HG03442 (cell line): ENCODE data around the gene SRP72.
A peak's percentile ranks its signal among the peaks of the same experiment; 100 is the strongest.
"Not testable (repeated sequence)": the region's sequence is repeated elsewhere in the genome, so short reads cannot be mapped to it uniquely, and the experiment has no call there.

ENCODE experiments used
- ATAC-seq: cut with Tn5 transposase; IDR thresholded peaks from one replicate; pipeline ENCODE4 v1.9.1; 2021; ENCODE audit warnings: mild to moderate bottlenecking, moderate library complexity; ENCODE audit not compliant: unreplicated experiment

Gene SRP72

DNA sequence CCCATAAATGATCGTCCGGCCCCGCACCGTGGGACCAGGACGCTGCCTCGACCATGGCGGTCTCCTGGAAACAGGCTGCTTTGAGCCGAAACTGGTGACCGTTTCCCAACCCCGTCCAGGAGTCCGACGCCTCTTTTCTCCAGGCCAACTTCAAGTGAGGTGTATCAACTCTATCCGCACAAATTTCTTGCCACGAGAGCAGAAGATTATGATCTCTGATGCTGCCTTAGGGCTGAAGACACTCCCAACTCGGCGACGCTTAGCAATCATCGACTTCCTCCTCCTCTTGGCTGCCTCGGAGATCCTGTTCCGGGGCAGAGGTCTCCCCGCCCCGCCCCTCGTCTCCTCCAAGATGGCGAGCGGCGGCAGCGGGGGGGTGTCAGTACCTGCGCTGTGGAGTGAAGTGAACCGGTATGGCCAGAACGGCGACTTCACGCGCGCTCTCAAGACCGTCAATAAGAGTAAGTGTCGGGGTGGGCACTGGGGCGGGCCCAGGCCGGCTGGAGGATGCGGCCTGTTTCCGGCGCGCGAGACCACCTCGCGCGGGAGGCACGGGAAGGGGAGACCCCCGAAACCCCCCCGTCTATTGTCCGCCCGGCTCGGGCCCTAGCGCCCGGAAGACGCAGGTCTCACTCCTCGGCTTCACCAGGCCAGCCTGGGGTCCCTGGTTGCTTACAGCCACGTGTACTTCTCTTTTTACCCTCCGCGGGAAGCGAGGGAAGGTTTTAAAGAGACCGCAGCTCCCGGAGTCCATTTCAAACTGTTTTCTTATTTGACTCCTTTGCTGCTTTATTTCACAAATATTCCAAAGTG is at the start of gene SRP72:
TSS of gene SRP72 (plus strand) at position 334 of the 813 bp plus-strand sequence. CDS start at position 353, 19 bp downstream.
- ATAC-seq, result peak; percentile 87

DNA sequence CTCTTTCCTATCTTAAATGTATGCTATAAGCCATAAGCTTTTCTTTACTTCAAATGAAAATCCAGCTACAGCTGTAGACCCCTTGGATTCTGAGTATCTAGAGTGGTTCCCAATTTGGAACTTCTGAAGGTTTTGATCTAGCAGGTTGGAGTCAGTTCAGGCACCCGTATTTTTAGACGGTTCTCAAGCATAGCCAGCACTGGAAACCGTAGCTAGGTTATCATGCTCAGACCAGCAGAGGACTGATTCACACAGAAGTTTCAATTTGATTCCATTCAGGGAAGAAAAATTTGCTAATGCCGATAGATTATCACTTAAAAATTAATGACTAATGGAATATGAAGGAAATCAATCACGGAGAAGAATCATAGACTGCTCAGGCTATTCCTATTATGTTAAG is 43.2 kb upstream of the SRP72 start:
- no peak for ATAC-seq

GRCh38 chr4:56424697-56425514 is 42.5 kb upstream of the SRP72 start:
- ATAC-seq, result no peak

- ATAC-seq, result no peak
Observed at GRCh38 chr4:56425518-56425917, 41.9 kb upstream of the SRP72 start.

DNA sequence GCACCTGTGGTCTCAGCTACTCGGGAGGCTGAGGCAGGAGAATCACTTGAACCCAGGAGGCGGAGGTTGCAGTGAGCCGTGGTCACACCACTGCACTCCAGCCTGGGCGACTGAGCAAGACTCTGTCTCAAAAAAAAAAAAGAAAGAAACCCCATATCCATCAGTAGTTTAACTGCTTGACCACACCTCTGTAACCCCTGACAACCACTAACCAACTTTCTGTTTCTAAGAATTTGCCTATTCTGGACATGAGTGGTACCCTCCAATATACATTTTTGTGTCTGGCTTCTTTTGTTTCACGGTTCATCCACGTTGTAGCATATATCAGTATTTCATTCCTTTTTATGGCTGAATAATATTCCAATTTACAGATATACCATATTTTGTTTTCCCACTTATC is 41.1 kb upstream of the SRP72 start:
- peak; percentile 80 for ATAC-seq

DNA sequence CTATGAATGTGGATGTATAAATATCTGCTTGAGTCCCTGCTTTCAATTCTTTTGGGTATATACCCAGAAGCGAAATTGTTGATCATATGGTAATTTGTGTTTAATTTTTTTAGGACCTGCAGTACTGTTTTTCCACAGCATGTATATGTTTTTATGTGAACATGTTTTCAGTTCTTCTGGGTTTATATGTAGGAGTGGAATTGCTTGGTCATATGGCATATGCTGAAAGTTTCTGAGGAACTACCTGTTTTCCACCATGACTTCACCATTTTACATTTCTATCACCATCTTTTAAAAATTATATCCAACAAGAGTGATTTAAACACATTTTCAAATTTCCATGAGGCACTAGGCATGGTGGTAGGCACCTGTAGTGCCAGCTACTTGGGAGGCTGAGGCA is 40.2 kb upstream of the SRP72 start:
- no peak for ATAC-seq

GRCh38 chr4:56430203-56430602 is 37.2 kb upstream of the SRP72 start:
- ATAC-seq, result no peak

DNA sequence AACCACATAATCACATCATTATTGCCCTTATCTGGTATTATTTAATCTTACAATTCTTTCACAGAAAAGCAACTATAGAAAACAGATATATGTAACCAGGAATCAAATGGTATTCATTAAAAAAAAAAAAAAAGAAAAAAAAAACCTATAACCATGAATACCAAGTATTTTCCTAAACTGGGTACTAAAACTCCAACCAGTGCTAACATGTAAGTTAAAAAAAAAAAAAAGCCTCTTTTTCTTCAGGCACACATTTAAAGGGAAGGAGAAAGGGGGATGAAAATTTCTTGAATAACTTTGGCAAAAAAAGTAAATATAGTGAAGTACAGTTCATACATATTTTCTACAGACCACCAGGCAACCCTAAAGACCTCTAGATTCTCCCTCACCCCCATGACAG is 34.1 kb upstream of the SRP72 start:
- no peak for ATAC-seq

GRCh38 chr4:56434599-56435139 is 32.7 kb upstream of the SRP72 start:
- peak; percentile 15 for ATAC-seq

- peak; percentile 73 for ATAC-seq
Observed at GRCh38 chr4:56435140-56435926, 32.1 kb upstream of the SRP72 start, which contains the start of gene PPAT. TSS of gene PPAT (minus strand) at chr4:56435615. CDS start at chr4:56435477, 138 bp downstream.

- no peak for ATAC-seq
Observed at GRCh38 chr4:56438766-56439165, 28.7 kb upstream of the SRP72 start.

GRCh38 chr4:56440983-56441382 is 26.4 kb upstream of the SRP72 start:
- ATAC-seq, result no peak

GRCh38 chr4:56444719-56445118 is 22.7 kb upstream of the SRP72 start:
- no peak for ATAC-seq

DNA sequence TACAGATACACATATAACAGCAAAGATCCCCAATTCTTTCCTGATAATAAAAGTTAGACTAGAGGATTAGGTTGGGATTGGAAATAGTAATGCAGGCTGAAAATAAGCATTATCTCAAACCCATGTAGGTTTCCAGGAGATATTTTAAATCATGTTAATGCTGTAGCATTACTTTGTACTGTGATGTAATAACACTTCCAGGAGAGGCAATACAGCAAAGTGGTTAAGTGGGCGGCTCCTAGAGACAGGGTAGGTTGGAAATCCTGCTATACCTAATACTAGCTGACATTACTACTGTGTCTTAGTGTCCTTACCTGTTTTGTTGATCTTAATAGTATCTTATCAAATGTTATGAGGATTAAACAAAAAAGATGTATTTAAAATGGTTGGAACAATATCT is 21.7 kb upstream of the SRP72 start:
- ATAC-seq, result no peak

DNA sequence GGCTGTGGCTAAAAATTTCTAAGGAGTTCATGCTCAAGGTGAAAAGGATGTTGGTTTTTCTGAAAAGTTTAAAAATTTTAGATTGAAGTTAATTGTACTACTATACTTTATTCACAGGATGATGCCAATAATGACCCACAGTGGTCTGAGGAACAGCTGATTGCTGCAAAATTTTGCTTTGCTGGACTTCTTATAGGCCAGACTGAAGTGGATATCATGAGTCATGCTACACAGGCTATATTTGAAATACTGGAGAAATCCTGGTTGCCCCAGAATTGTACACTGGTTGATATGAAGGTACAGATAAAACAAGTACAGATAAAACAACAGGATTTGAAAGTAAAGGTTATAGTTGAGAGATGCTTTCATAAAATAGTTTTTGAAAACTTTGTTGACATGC is 19.1 kb upstream of the SRP72 start:
- no peak for ATAC-seq

DNA sequence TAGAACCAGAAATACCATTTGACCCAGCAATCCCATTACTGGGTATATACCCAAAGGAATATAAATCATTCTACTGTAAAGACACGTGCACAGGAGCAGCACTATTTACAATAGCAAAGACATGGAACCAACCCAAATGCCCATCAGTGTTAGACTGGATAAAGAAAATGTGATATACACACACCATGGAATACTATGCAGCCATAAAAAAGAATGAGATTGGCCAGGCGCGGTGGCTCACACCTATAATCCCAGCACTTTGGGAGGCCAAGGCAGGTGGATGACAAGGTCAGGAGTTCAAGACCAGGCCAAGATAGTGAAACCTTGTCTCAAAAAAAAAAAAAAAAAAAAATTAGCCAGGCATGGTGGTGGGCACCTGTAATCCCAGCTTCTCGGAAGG is 17.9 kb upstream of the SRP72 start:
- not testable (repeated sequence) for ATAC-seq

DNA sequence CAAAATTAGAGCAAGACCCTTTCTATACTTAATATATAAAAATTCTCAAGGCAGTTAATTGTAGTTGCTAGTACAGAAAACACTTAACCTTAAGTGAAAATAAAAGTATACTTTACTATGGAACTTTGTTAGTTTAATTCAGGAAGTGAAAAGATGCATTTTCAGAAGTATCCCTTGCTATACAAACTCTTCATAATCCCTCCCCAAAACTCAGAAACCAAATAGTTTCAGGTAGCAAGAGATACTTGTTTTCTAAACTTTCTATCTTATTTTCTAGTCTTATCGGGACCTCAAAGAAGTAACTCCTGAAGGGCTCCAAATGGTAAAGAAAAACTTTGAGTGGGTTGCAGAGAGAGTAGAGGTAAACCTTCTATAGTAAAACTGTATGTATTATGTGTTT is 17.1 kb upstream of the SRP72 start:
- ATAC-seq, result no peak

DNA sequence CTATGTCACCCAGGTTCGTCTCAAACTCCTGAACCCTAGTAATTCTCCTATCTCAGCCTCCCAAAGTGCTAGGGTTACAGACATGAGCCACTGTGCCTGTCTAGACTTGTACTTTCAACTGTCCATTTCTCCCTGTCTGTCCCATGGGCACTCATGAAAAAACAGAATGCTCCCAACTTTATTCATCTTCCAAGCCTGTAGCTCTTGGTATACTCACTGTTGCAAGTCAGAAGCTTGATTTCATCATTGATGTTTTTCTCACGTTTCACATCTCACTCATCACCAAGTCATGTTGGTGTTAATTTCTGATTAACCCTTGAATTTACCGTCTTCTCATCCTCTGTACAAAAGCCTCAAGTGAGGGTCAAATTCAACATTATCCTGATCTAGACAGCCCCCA is 7.3 kb upstream of the SRP72 start:
- ATAC-seq, result no peak

- no peak for ATAC-seq
Observed at GRCh38 chr4:56462157-56462556, 5.3 kb upstream of the SRP72 start.

GRCh38 chr4:56463711-56464110 is 3.7 kb upstream of the SRP72 start:
- no peak for ATAC-seq

GRCh38 chr4:56464581-56464980 is 2.8 kb upstream of the SRP72 start:
- ATAC-seq, result no peak
